ENCODE measurements around the gene STX2.

DNA sequence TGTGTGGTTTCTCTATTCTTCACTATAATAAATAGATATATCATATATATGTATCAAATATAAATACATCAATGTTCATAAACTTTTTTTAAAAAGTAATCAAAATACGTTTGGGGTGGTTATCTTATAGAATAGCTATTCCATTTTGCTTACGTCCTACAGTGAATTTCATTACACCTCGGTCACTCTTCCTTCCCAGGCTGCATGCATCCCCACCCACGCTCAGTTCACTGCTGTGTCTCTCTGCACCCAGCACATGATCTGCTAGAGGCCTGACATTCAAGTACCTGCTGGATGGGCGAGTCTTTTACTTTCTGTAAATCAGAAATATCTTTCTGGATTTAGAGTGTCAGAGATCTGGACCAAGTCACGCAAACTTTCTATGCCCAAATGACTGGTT lies 3.6 kb downstream of the STX2 start:
- TF ChIP-seq CTCF (IDR thresholded peaks at IDR 0.05 in 4 of 5, conservative IDR thresholded peaks at IDR 0.05 in 1 of 5) (no peak), POLR2A (IDR thresholded peaks at IDR 0.05) (no peak)

Measured in gastrocnemius medialis (tissue), 4 donors.